H1 (cell line): Measurements from ENCODE around the gene PUSL1. TPM values are rescaled to one million over a fixed set of nuclear protein-coding genes. Genes with fewer than 3 reads are reported as not detected.

Experiments used
- CTCF ChIA-PET: fragments of 300-600 bp; sonication (Branson Sonifier 250); formaldehyde crosslinking; loops from one replicate; lab custom pipeline; 2021; ENCODE audit not compliant: partially characterized antibody; lab: Charles Lee
- POLR2A ChIA-PET: fragments of 300-600 bp; sonication (Branson Sonifier 250); formaldehyde crosslinking; loops from one replicate; lab custom pipeline; 2021; ENCODE audit warnings: inconsistent platforms; ENCODE audit not compliant: partially characterized antibody; lab: Charles Lee
- DNase-seq, 2 experiments: peaks; one replicate each; pipeline versions ENCODE4 v3.0.0 to v3.0.0-alpha.2; 2010 to 2022; ENCODE audit warnings: low spot score in 2 of 2, low read depth in 1 of 2, mixed read lengths in 1 of 2
- FAIRE-seq: peaks from 2 replicates; lab custom pipeline; 2011; peaks lifted over from hg19 to GRCh38; lab: Jason Lieb, UNC
- H2AFZ ChIP-seq: 2 replicates; pipeline ENCODE4 v1.8.1; 2012; ENCODE audit warnings: low read length, inconsistent platforms
- H2AK5ac ChIP-seq: 2 replicates; pipeline ENCODE4 v1.6.1; 2013; ENCODE audit warnings: low read depth, low read length
- H2BK120ac ChIP-seq: replicated peaks from 2 replicates; pipeline ENCODE3; 2013; ENCODE audit warnings: low read depth, low read length, inconsistent platforms
- H2BK12ac ChIP-seq: 2 replicates; pipeline ENCODE4 v1.6.1; 2013; ENCODE audit warnings: low read depth, low read length
- H2BK15ac ChIP-seq: 2 replicates; pipeline ENCODE4 v1.6.1; 2013; ENCODE audit warnings: low read length
- H2BK20ac ChIP-seq: 2 replicates; pipeline ENCODE4 v1.6.1; 2013; ENCODE audit warnings: low read length
- H2BK5ac ChIP-seq: 2 replicates; pipeline ENCODE4 v1.6.1; 2013; ENCODE audit warnings: low read depth, low read length
- H3K14ac ChIP-seq: 2 replicates; pipeline ENCODE4 v1.6.1; 2013; ENCODE audit warnings: inconsistent platforms; ENCODE audit not compliant: insufficient read length
- H3K18ac ChIP-seq: 2 replicates; pipeline ENCODE4 v1.6.1; 2013; ENCODE audit warnings: low read length; ENCODE audit errors: extremely low read depth
- H3K23ac ChIP-seq: 2 replicates; pipeline ENCODE4 v1.6.1; 2013; ENCODE audit warnings: inconsistent platforms; ENCODE audit not compliant: insufficient read length
- H3K23me2 ChIP-seq: 2 replicates; pipeline ENCODE4 v1.6.1; 2013; ENCODE audit warnings: low read depth, low read length
- H3K27ac ChIP-seq: 2 replicates; pipeline ENCODE4 v1.6.1; 2011; ENCODE audit warnings: low read depth, low read length, inconsistent platforms
- H3K27me3 ChIP-seq, 4 experiments: replicated peaks in 1 of 4; 1 replicate in 1 of 4; 2 replicates in 3 of 4; pipeline versions ENCODE4 v1.6.1 to v1.8.1; 2011 to 2013; ENCODE audit warnings: low read length in 3 of 4, mild to moderate bottlenecking in 3 of 4, inconsistent platforms in 2 of 4, mixed read lengths in 2 of 4, moderate library complexity in 1 of 4; ENCODE audit not compliant: control insufficient read depth in 3 of 4, insufficient read depth in 3 of 4; ENCODE audit errors: extremely low read depth in 1 of 4
- H3K36me3 ChIP-seq, 4 experiments: 2 replicates each; pipeline versions ENCODE4 v1.6.1 to v1.8.1; 2011 to 2013; ENCODE audit warnings: mild to moderate bottlenecking in 4 of 4, low read length in 3 of 4, moderate library complexity in 2 of 4, control low read depth in 1 of 4, inconsistent platforms in 1 of 4; ENCODE audit not compliant: insufficient read depth in 4 of 4, control insufficient read depth in 2 of 4
- H3K4ac ChIP-seq: replicated peaks from 2 replicates; pipeline ENCODE3; 2013; ENCODE audit warnings: low read length, low read depth, mixed read lengths, inconsistent platforms; ENCODE audit not compliant: insufficient read length
- H3K4me1 ChIP-seq, 4 experiments: replicated peaks in 1 of 4; 1 replicate in 1 of 4; 2 replicates in 3 of 4; pipeline versions ENCODE4 v1.6.1 to v1.8.1; 2011 to 2013; ENCODE audit warnings: low read length in 3 of 4, inconsistent platforms in 2 of 4, mixed read lengths in 1 of 4; ENCODE audit not compliant: insufficient read depth in 4 of 4, control insufficient read depth in 3 of 4
- H3K4me2 ChIP-seq, 2 experiments: 2 replicates each; pipeline versions ENCODE4 v1.6.1 to v1.8.1; 2011 to 2013; ENCODE audit warnings: low read depth in 2 of 2, low read length in 2 of 2, control low read depth in 1 of 2, inconsistent platforms in 1 of 2, mild to moderate bottlenecking in 1 of 2; ENCODE audit not compliant: insufficient read depth in 1 of 2
- H3K4me3 ChIP-seq, 4 experiments: fragments of 200-600, 300-600 bp in 1 of 4; sonication (generic), shearing (Covaris generic), sonication (Bioruptor Twin) in 1 of 4; 2 replicates each; pipeline versions ENCODE4 v1.5.1 to v1.8.1; 2011 to 2016; ENCODE audit warnings: low read length in 4 of 4, low read depth in 3 of 4, control low read depth in 2 of 4, inconsistent platforms in 2 of 4, mild to moderate bottlenecking in 2 of 4, mixed read lengths in 1 of 4, moderate library complexity in 1 of 4; ENCODE audit not compliant: insufficient read depth in 2 of 4; ENCODE audit errors: extremely low read depth in 1 of 4
- H3K56ac ChIP-seq: replicated peaks from 2 replicates; pipeline ENCODE3; 2013; ENCODE audit warnings: low read depth, mild to moderate bottlenecking, mixed read lengths, low read length, inconsistent platforms; ENCODE audit not compliant: insufficient read length
- H3K79me1 ChIP-seq: 2 replicates; pipeline ENCODE4 v1.6.1; 2013; ENCODE audit warnings: low read depth, low read length, control low read depth
- H3K79me2 ChIP-seq, 2 experiments: 2 replicates each; pipeline versions ENCODE4 v1.6.1 to v1.8.1; 2012 to 2013; ENCODE audit warnings: low read length in 2 of 2, mild to moderate bottlenecking in 2 of 2, inconsistent platforms in 1 of 2; ENCODE audit not compliant: insufficient read depth in 2 of 2, control insufficient read depth in 1 of 2
- H3K9ac ChIP-seq, 4 experiments: replicated peaks in 1 of 4; 1 replicate in 1 of 4; 2 replicates in 3 of 4; pipeline versions ENCODE4 v1.6.1 to v1.8.1; 2011 to 2013; ENCODE audit warnings: low read depth in 3 of 4, low read length in 3 of 4, control low read depth in 2 of 4, mild to moderate bottlenecking in 2 of 4, moderate library complexity in 2 of 4, inconsistent platforms in 1 of 4; ENCODE audit errors: extremely low read depth in 1 of 4
- H3K9me3 ChIP-seq, 2 experiments: 2 replicates each; pipeline versions ENCODE4 v1.6.1 to v1.8.1; 2012 to 2013; ENCODE audit warnings: mild to moderate bottlenecking in 2 of 2, moderate library complexity in 2 of 2, control low read depth in 1 of 2, inconsistent platforms in 1 of 2, low read depth in 1 of 2, low read length in 1 of 2, mixed read lengths in 1 of 2; ENCODE audit not compliant: insufficient read depth in 2 of 2
- H4K20me1 ChIP-seq, 2 experiments: replicated peaks in 1 of 2; 2 replicates each; pipeline versions ENCODE3 to v1.8.1; 2011 to 2013; ENCODE audit warnings: inconsistent platforms in 2 of 2, low read length in 2 of 2, mild to moderate bottlenecking in 1 of 2; ENCODE audit not compliant: insufficient read depth in 2 of 2, control insufficient read depth in 1 of 2
- H4K5ac ChIP-seq: 2 replicates; pipeline ENCODE4 v1.6.1; 2013; ENCODE audit warnings: low read length, low read depth, mixed read lengths, inconsistent platforms; ENCODE audit not compliant: insufficient read length
- H4K8ac ChIP-seq: 2 replicates; pipeline ENCODE4 v1.8.0; 2013; ENCODE audit warnings: mild to moderate bottlenecking, moderate library complexity, low read length, inconsistent platforms; ENCODE audit not compliant: insufficient read depth; ENCODE audit errors: extremely low read depth
- H4K91ac ChIP-seq: replicated peaks from 2 replicates; pipeline ENCODE3; 2013; ENCODE audit warnings: low read length, mixed read lengths, inconsistent platforms; ENCODE audit not compliant: insufficient read length
- CREB1 ChIP-seq: IDR thresholded peaks from 2 replicates; pipeline ENCODE4 v1.6.1; 2012; ENCODE audit warnings: inconsistent platforms
- JUND ChIP-seq: IDR thresholded peaks from 2 replicates; pipeline ENCODE4 v1.6.1; 2011; ENCODE audit warnings: mild to moderate bottlenecking, improper control_type of control experiment, low read length
- KDM4A ChIP-seq: IDR thresholded peaks from one replicate; pipeline ENCODE4 v1.7.1; 2012; ENCODE audit warnings: low read depth, mild to moderate bottlenecking, moderate library complexity, low read length, inconsistent platforms; ENCODE audit not compliant: severe bottlenecking
- NRF1 ChIP-seq: IDR thresholded peaks from 2 replicates; pipeline ENCODE4 v1.6.1; 2011; ENCODE audit warnings: mild to moderate bottlenecking, low read depth, low read length, improper control_type of control experiment
- RAD21 ChIP-seq, 2 experiments: IDR thresholded peaks in 1 of 2; conservative IDR thresholded peaks in 1 of 2; 2 replicates each; pipeline ENCODE4 v1.6.1; 2011; ENCODE audit warnings: low read depth in 2 of 2, low read length in 2 of 2, improper control_type of control experiment in 1 of 2, inconsistent platforms in 1 of 2, mild to moderate bottlenecking in 1 of 2, moderate library complexity in 1 of 2
- TAF1 ChIP-seq: IDR thresholded peaks from 2 replicates; pipeline ENCODE4 v1.6.1; 2011; ENCODE audit warnings: mild to moderate bottlenecking, low read depth, low read length
- WGBS, 2 experiments: shearing (Covaris generic) in 1 of 2; methylation state at CpG; one replicate each; pipeline versions ENCODE4 v1.1.6 to v1.1.7; 2013 to 2015; ENCODE audit warnings: low lambda C conversion rate in 2 of 2, mixed read lengths in 2 of 2, inconsistent platforms in 1 of 2, low coverage in 1 of 2, missing lambda C conversion rate in 1 of 2; ENCODE audit not compliant: insufficient replicate concordance in 2 of 2, insufficient coverage in 1 of 2, insufficient read length in 1 of 2; ENCODE audit errors: extremely low coverage in 1 of 2, missing lambda C conversion rate in 1 of 2; 5-methylcytosine and 5-hydroxymethylcytosine counted together
- polyA plus RNA-seq, 7 experiments: library from polyadenylated mRNA; depleted of rRNA in 3 of 7; stranded (reverse) in 5 of 7; unstranded in 2 of 7; fragments of >200 nt in 5 of 7; fragments of 200-250 nt in 2 of 7; gene quantifications; 1 replicate in 5 of 7; 2 replicates in 1 of 7; 4 replicates in 1 of 7; pipeline versions ENCODE4 v1.2.1 to v1.2.3, GENCODE V29; 2011 to 2013; ENCODE audit warnings: missing spikeins in 2 of 7, mixed read lengths in 2 of 7
- total RNA-seq: library from RNA; stranded (reverse); fragmentation: NEBNext Ultra II Directional; extraction: Animal tissue kit (Norgen Biotek cat#: 25700); gene quantifications from 2 replicates; pipeline ENCODE4 v1.2.1, GENCODE V29; 2021

The PUSL1 gene
- total and polyA plus RNA-seq, 2 of the 8 experiments (the other 6 are each of a cell fraction or from before 2014, with no cell fraction given) = 38.8 to 87.4 TPM

GRCh38 chr1:1340185-1340584, 31.8 kb downstream of the PUSL1 start:
- Histone ChIP-seq H3K4me2 (no peak overlapping the region), H3K18ac (no peak overlapping the region)
- TF ChIP-seq JUND = no peak
- no peak for TF ChIP-seq RAD21 (IDR thresholded peaks at IDR 0.05 in 1 of 2, conservative IDR thresholded peaks at IDR 0.05 in 1 of 2; ENCODE audit: low read depth in 2 of 2, low read length in 2 of 2)
- no peak for TF ChIP-seq CREB1
- TF ChIP-seq TAF1 = no peak
- TF ChIP-seq KDM4A = no peak
- TF ChIP-seq NRF1 = no peak
- TF ChIP-seq, all 59 proteins: peak for 0
- H3K23me2 ChIP-seq = no peaks in the 10 kb centered on the region; the same call in 1 of the 2 replicates
- no peaks in the 10 kb centered on the region; a peak in 1 of 7 replicates for H3K27me3 ChIP-seq
- no peaks in the 10 kb centered on the region; a peak in 1 of 7 replicates for H3K4me1 ChIP-seq
- no peak overlapping the region; the same call in 1 of the 2 replicates for H3K27ac ChIP-seq
- H3K9ac ChIP-seq = no peak overlapping the region
- H3K79me1 ChIP-seq = peaks cover 11% of the 10 kb centered on the region
- no peak overlapping the region for H4K5ac ChIP-seq
- H2BK5ac ChIP-seq = no peak overlapping the region
- H3K56ac ChIP-seq = no peak overlapping the region
- no peak overlapping the region for H2BK20ac ChIP-seq
- H4K8ac ChIP-seq = no peak overlapping the region
- H3K4me3 ChIP-seq = no peak overlapping the region
- no peak overlapping the region for H2BK12ac ChIP-seq
- DNase-seq = no peak
- H3K23ac ChIP-seq = no peak overlapping the region
- no peak overlapping the region for H2BK15ac ChIP-seq
- no peak overlapping the region for H2AK5ac ChIP-seq
- H3K4ac ChIP-seq = no peak overlapping the region
- no peak overlapping the region for H2BK120ac ChIP-seq
- FAIRE-seq = no peak
- H3K9me3 ChIP-seq = peaks cover 0 to 5% of the 10 kb centered on the region in 2 experiments; a peak in 1 of 4 replicates
- CTCF ChIA-PET = interaction anchor here (0.9 kb wide), 1 partner anchor 29 kb away, joined by 3 read pairs; no protein-coding TSS in a partner anchor
- H4K91ac ChIP-seq = no peak overlapping the region
- peaks cover 19 to 37% of the 10 kb centered on the region in 2 experiments for H4K20me1 ChIP-seq
- 94% methylated on average over 17 of the region's 23 CpGs; no CpG with 5 or more reads in 1 of the 2 experiments for WGBS, 2 experiments
- H2AFZ ChIP-seq = no peak overlapping the region
- H3K79me2 ChIP-seq = no peaks in the 10 kb centered on the region; a peak in 1 of 4 replicates
- no peak overlapping the region for H3K14ac ChIP-seq
- peaks cover 2 to 44% (median 15%) of the 10 kb centered on the region in 4 experiments; a peak in 7 of 8 replicates for H3K36me3 ChIP-seq
- POLR2A ChIA-PET = no interaction called here
